Muscle of back (tissue), 10 donors: ENCODE measurements around the gene SURF4. TPM values are rescaled to one million over a fixed set of nuclear protein-coding genes. Genes with fewer than 3 reads are reported as not detected.

ENCODE experiments used
- polyA plus RNA-seq, 10 donors: library from polyadenylated mRNA; unstranded; fragments of 120-200 nt; gene quantifications; one replicate each; pipeline ENCODE4 v1.2.1, GENCODE V29; 2013; ENCODE audit not compliant: insufficient read length in 10 of 10

Gene SURF4
- polyA plus RNA-seq, 10 donors = 93.7 to 145 (median 104) TPM

Other genes starting within 250 kb of the SURF4 start
- gene GBGT1, start 212.1 kb downstream of the SURF4 start, polyA plus RNA-seq = 1 to 10 TPM; 2.5 to 5.9 (median 3.9) TPM
- gene OBP2B, start 166.8 kb downstream of the SURF4 start, polyA plus RNA-seq = not detected
- 1 to 10 TPM in 8 of 10 donors, under 1 TPM in 2; 0.31 to 4.5 (median 1.9) TPM for gene ABO, start 100.9 kb downstream of the SURF4 start, polyA plus RNA-seq
- 10 to 100 TPM; 15.9 to 25.7 (median 19.3) TPM for gene SURF6, start 39.9 kb downstream of the SURF4 start, polyA plus RNA-seq
- gene MED22, start 27.9 kb downstream of the SURF4 start, polyA plus RNA-seq = 10 to 100 TPM; 18.3 to 24.6 (median 21.5) TPM
- 1,000 to 10,000 TPM; 1,848 to 2,831 (median 2,454) TPM for gene RPL7A, start 27.8 kb downstream of the SURF4 start, polyA plus RNA-seq
- 10 to 100 TPM; 22.7 to 37.5 (median 29.5) TPM for gene SURF1, start 19.6 kb downstream of the SURF4 start, polyA plus RNA-seq
- gene SURF2, start 19.5 kb downstream of the SURF4 start, polyA plus RNA-seq = 10 to 100 TPM in 7 of 10 donors, 1 to 10 TPM in 3; 7.5 to 15.1 (median 12.1) TPM
- 1 to 10 TPM in 7 of 10 donors, under 1 TPM in 3; 0.87 to 2.1 (median 1.6) TPM for gene STKLD1, start 306 bp upstream of the SURF4 start, polyA plus RNA-seq
- 10 to 100 TPM; 27.8 to 35.3 (median 32.1) TPM for gene REXO4, start 42.0 kb upstream of the SURF4 start, polyA plus RNA-seq
- gene ADAMTS13, start 46.3 kb upstream of the SURF4 start, polyA plus RNA-seq = 1 to 10 TPM; 3.8 to 8.6 (median 5.9) TPM
- 10 to 100 TPM; 10.5 to 17.7 (median 13.8) TPM for gene CACFD1, start 83.9 kb upstream of the SURF4 start, polyA plus RNA-seq
- 1 to 10 TPM in 5 of 10 donors, under 1 TPM in 5; 0.76 to 1.5 (median 1.00) TPM for gene SLC2A6, start 103.0 kb upstream of the SURF4 start, polyA plus RNA-seq
- 10 to 100 TPM; 39.8 to 75.9 (median 49.5) TPM for gene MYMK, start 148.9 kb upstream of the SURF4 start, polyA plus RNA-seq
- gene ADAMTSL2, start 158.6 kb upstream of the SURF4 start, polyA plus RNA-seq = 1 to 10 TPM; 1.7 to 6.9 (median 3.5) TPM
- gene FAM163B, start 233.3 kb upstream of the SURF4 start, polyA plus RNA-seq = under 1 TPM in 2 of 10 donors, not detected in 8; 0.25 to 0.31 TPM